Mammary epithelial cell (primary cell): ENCODE data around the gene C8A.

Experiments used
- CTCF ChIP-seq, 2 donors: IDR thresholded peaks in 1 of 2; conservative IDR thresholded peaks in 1 of 2; 2 replicates each; pipeline ENCODE4 v1.5.1; 2011 to 2012; ENCODE audit warnings: inconsistent platforms in 2 of 2, low read length in 2 of 2, mild to moderate bottlenecking in 2 of 2, control low read depth in 1 of 2, low read depth in 1 of 2; ENCODE audit not compliant: insufficient read depth in 1 of 2; ENCODE audit errors: extremely low read depth in 1 of 2
- EZH2 ChIP-seq: IDR thresholded peaks from 2 replicates; pipeline ENCODE4 v1.6.1; 2012; ENCODE audit warnings: low read length, inconsistent platforms, borderline replicate concordance

- TF ChIP-seq CTCF (conservative IDR thresholded peaks at IDR 0.05 in 1 of 2, IDR thresholded peaks at IDR 0.05 in 1 of 2; ENCODE audit: extremely low read depth in 1 of 2, insufficient read depth in 1 of 2, low read depth in 1 of 2, low read length in 2 of 2) (no peak), EZH2 (no peak)
Measured at GRCh38 chr1:56877973-56878372, 23.4 kb downstream of the C8A start.
